Measurements from ENCODE around the gene CTRL.

- TF ChIP-seq CTCF (IDR thresholded peaks at IDR 0.05): no peak
- no peak for TF ChIP-seq POLR2A (IDR thresholded peaks at IDR 0.05)
These were observed 39.4 kb upstream of the CTRL start for GRCh38 chr16:67971111-67971510.
